Measurements from ENCODE around the gene KIAA1191.
"Not testable (repeated sequence)": the region's sequence is repeated elsewhere in the genome, so short reads cannot be mapped to it uniquely, and the experiment has no call there.

KIAA1191 gene

DNA sequence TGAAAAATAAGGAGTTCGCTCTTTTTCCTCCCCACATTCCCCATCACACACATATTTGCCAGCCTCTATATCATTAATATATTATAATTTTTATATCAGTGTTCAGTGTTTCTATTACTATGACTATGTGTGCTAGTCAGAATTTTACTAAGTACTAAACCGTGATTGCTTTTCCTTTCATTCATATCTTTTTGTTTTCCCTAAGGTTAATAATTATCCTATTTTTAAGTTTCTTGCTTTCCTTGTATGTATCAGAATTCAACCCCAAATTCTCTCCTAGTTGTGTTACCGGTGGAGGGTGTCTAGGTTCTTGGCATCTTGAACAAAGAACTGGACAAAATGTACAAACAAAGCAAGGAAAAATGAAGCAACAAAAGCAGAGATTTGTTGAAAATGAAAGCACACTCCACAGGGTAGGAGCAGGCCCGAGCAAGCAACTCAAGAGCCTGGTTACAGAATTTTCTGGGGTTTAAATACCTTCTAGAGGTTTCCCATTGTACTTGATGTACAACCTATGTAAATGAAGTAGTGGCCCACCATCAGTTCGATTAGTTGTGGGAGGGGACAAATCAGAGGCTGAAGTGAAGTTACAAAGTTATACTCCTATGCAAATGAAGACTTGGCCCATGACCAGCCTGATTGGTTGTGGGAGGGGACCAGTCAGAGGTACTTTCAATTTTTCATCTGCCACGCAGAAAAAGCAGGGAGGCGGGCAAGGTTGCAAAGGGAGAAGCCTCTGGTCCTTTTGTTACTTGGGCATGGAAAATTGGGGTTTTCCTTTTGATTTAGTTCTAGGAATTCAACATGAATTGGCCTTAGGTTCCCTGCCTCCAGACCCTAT is 43.8 kb downstream of the KIAA1191 start:
- H3K4me3 ChIP-seq (ENCODE audit: low read depth, low read length), result no peak overlapping the region
- no peak for TF ChIP-seq CTCF (IDR thresholded peaks at IDR 0.05; ENCODE audit: insufficient read depth, low read depth, low read length, missing control alignments)
- DNase-seq (ENCODE audit: low read depth), result no peak

GRCh38 chr5:176305356-176305755 is 56.2 kb downstream of the KIAA1191 start:
- DNase-seq (ENCODE audit: low read depth); H3K4me3 ChIP-seq (ENCODE audit: low read depth, low read length): not testable (repeated sequence)
